GM12878 (cell line): ENCODE data around the gene CCNJ. TPM values are rescaled to one million over a fixed set of nuclear protein-coding genes. Genes with fewer than 3 reads are reported as not detected.

Source experiments
- ATAC-seq: fragments of 200-7000 bp; cut with Tn5 transposase; 3 replicates; pipeline ENCODE4 v1.9.1; 2020; ENCODE audit warnings: mild to moderate bottlenecking, moderate library complexity
- BruUV-seq: library from RNA; stranded (reverse); fragments of 400-500 nt; replicated peaks from 2 replicates; lab custom pipeline; 2021; lab: Mats Ljungman, UMichigan
- CTCF ChIA-PET: fragments of 300-600 bp; sonication (Branson Sonifier 250); formaldehyde crosslinking; extraction: SDS; loops from one replicate; lab custom pipeline; 2021; ENCODE audit warnings: inconsistent platforms; lab: Yijun Ruan, JAX
- POLR2A ChIA-PET: fragments of 350-600 bp; formaldehyde crosslinking; extraction: SDS; loops from one replicate; lab custom pipeline; 2021; ENCODE audit warnings: inconsistent platforms; lab: Charles Lee
- RAD21 ChIA-PET: fragments of 300-600 bp; sonication (Branson Sonifier 250); formaldehyde crosslinking; loops from one replicate; lab custom pipeline; 2023; ENCODE audit warnings: antibody characterized with exemption; ENCODE audit not compliant: unreplicated experiment; lab: Charles Lee
- SMC1A ChIA-PET: fragments of 300-600 bp; sonication (Branson Sonifier 250); formaldehyde crosslinking; loops from one replicate; lab custom pipeline; 2023; ENCODE audit not compliant: unreplicated experiment, uncharacterized antibody; lab: Charles Lee
- DNase-seq: peaks from one replicate; pipeline ENCODE4 v3.0.0-alpha.2; 2011; ENCODE audit warnings: low read depth, low spot score
- FAIRE-seq: peaks from 3 replicates; lab custom pipeline; 2011; peaks lifted over from hg19 to GRCh38; lab: Jason Lieb, UNC
- H2AFZ ChIP-seq: 2 replicates; pipeline ENCODE4 v1.6.0; 2011; ENCODE audit warnings: low read depth, low read length, control low read depth; ENCODE audit not compliant: control insufficient read depth
- H3K27ac ChIP-seq: 2 replicates; pipeline ENCODE4 v1.5.1; 2011; ENCODE audit warnings: control low read depth; ENCODE audit not compliant: control insufficient read depth, insufficient read depth
- H3K27me3 ChIP-seq, 2 experiments: replicated peaks in 1 of 2; 2 replicates each; pipeline versions ENCODE4 v1.6.0 to v1.6.1; 2011; ENCODE audit warnings: low read length in 1 of 2; ENCODE audit not compliant: control insufficient read depth in 2 of 2, insufficient read depth in 2 of 2
- H3K36me3 ChIP-seq, 2 experiments: 2 replicates each; pipeline ENCODE4 v1.5.1; 2011; ENCODE audit warnings: low read length in 1 of 2; ENCODE audit not compliant: control insufficient read depth in 2 of 2, insufficient read depth in 2 of 2
- H3K4me1 ChIP-seq: 2 replicates; pipeline ENCODE4 v1.6.1; 2011; ENCODE audit warnings: mild to moderate bottlenecking, low read length, moderate library complexity, mixed read lengths; ENCODE audit not compliant: control insufficient read depth, insufficient read depth
- H3K4me2 ChIP-seq: 2 replicates; pipeline ENCODE4 v1.6.0; 2011; ENCODE audit warnings: control low read depth; ENCODE audit not compliant: control insufficient read depth, insufficient read depth
- H3K4me3 ChIP-seq: fragments of 200-600 bp; sonication (generic); 2 replicates; pipeline ENCODE4 v1.5.1; 2016
- H3K79me2 ChIP-seq: 2 replicates; pipeline ENCODE4 v1.6.0; 2011; ENCODE audit warnings: low read length; ENCODE audit not compliant: control insufficient read depth, insufficient read depth
- H3K9ac ChIP-seq: 2 replicates; pipeline ENCODE4 v1.8.0; 2011; ENCODE audit warnings: low read length, control low read depth, mixed read lengths; ENCODE audit not compliant: control insufficient read depth, insufficient read depth
- H3K9me3 ChIP-seq: replicated peaks from 3 replicates; pipeline ENCODE4 v1.5.1; 2011; ENCODE audit warnings: mild to moderate bottlenecking, low read length; ENCODE audit not compliant: control insufficient read depth, insufficient read depth
- H4K20me1 ChIP-seq: 2 replicates; pipeline ENCODE4 v1.6.0; 2011; ENCODE audit not compliant: control insufficient read depth, insufficient read depth
- BCL11A ChIP-seq: IDR thresholded peaks from 2 replicates; pipeline ENCODE4 v1.6.1; 2011; ENCODE audit warnings: low read depth, low read length
- CBX5 ChIP-seq: sonication (generic); IDR thresholded peaks from 2 replicates; pipeline ENCODE4 v1.6.1; 2016; ENCODE audit warnings: low read depth, moderate library complexity, mild to moderate bottlenecking, inconsistent platforms
- EZH2 ChIP-seq: IDR thresholded peaks from 2 replicates; pipeline ENCODE4 v1.6.1; 2012; ENCODE audit warnings: low read depth, mild to moderate bottlenecking, control low read depth, inconsistent platforms, low read length, borderline replicate concordance; ENCODE audit not compliant: control insufficient read depth
- FOXK2 ChIP-seq: fragments of 450-650 bp; IDR thresholded peaks from 2 replicates; pipeline ENCODE4 v1.6.1; 2017; ENCODE audit warnings: mild to moderate bottlenecking, moderate library complexity
- IRF4 ChIP-seq: IDR thresholded peaks from 2 replicates; pipeline ENCODE4 v1.6.1; 2011; ENCODE audit warnings: low read depth, low read length
- MYB ChIP-seq: fragments of 150-350 bp; IDR thresholded peaks from 2 replicates; pipeline ENCODE4 v1.6.1; 2014; ENCODE audit warnings: mild to moderate bottlenecking, low read depth, low read length, borderline replicate concordance
- NBN ChIP-seq: fragments of 450-650 bp; IDR thresholded peaks from 2 replicates; pipeline ENCODE4 v1.6.1; 2016
- RUNX3 ChIP-seq: IDR thresholded peaks from 2 replicates; pipeline ENCODE4 v1.6.1; 2012; ENCODE audit warnings: low read length, inconsistent platforms
- SIN3A ChIP-seq: IDR thresholded peaks from 2 replicates; pipeline ENCODE4 v1.6.1; 2012; ENCODE audit warnings: low read depth, low read length, improper control_type of control experiment
- SP1 ChIP-seq: IDR thresholded peaks from one replicate; pipeline ENCODE4 v1.6.1; 2011; ENCODE audit warnings: low read depth, low read length
- SREBF1 ChIP-seq: IDR thresholded peaks from 2 replicates; pipeline ENCODE4 v1.6.1; 2012; ENCODE audit warnings: mild to moderate bottlenecking, low read length
- TCF3 ChIP-seq: IDR thresholded peaks from 2 replicates; pipeline ENCODE4 v1.6.1; 2012; ENCODE audit warnings: low read depth, mild to moderate bottlenecking, low read length, borderline replicate concordance; ENCODE audit not compliant: insufficient read depth
- WRNIP1 ChIP-seq: IDR thresholded peaks from 2 replicates; pipeline ENCODE4 v1.6.1; 2011; ENCODE audit warnings: low read depth, low read length, improper control_type of control experiment, borderline replicate concordance
- YY1 ChIP-seq: IDR thresholded peaks from 2 replicates; pipeline ENCODE4 v1.6.1; 2011; ENCODE audit warnings: low read depth, mild to moderate bottlenecking, low read length
- WGBS: methylation state at CpG from one replicate; pipeline ENCODE4 v1.1.6; 2016; ENCODE audit warnings: low lambda C conversion rate; ENCODE audit not compliant: insufficient replicate concordance, insufficient coverage; ENCODE audit errors: missing lambda C conversion rate; 5-methylcytosine and 5-hydroxymethylcytosine counted together
- in situ Hi-C: fragments of 300-500 bp; cut with MboI; formaldehyde crosslinking; loops from 9 replicates; pipeline ENCODE4 v1.14.3; 2018; ENCODE audit warnings: mixed read lengths
- intact Hi-C: fragments of 100-400 bp; cut with micrococcal nuclease; formaldehyde crosslinking; loops from one replicate; pipeline ENCODE4 v1.14.2; 2022; ENCODE audit not compliant: unreplicated experiment
- polyA plus RNA-seq, 11 experiments: library from polyadenylated mRNA; depleted of rRNA in 4 of 11; unstranded in 6 of 11; stranded (reverse) in 5 of 11; fragments of >200 nt; fragmentation: Nextera tagmentation in 4 of 11; fragmentation: Illumina TruSeq in 1 of 11; extraction: Ambion mirVana in 4 of 11; extraction: Trizol in 1 of 11; gene quantifications; 1 replicate in 1 of 11; 2 replicates in 10 of 11; pipeline versions ENCODE4 v1.2.1 to v1.2.3, GENCODE V29; 2011 to 2016; ENCODE audit warnings: inconsistent platforms in 2 of 11, missing spikeins in 2 of 11, low read depth in 1 of 11
- total RNA-seq, 4 experiments: library from RNA; depleted of rRNA in 3 of 4; stranded (reverse); fragments of >200 nt in 3 of 4; fragmentation: Illumina TruSeq in 1 of 4; extraction: Trizol in 1 of 4; gene quantifications; 2 replicates each; pipeline versions ENCODE4 v1.2.1 to v1.2.3, GENCODE V29; 2013 to 2021
- TF ChIP-seq, protein P1 (sequence below): fragments of 450-650 bp; IDR thresholded peaks from 2 replicates; pipeline ENCODE4 v1.6.1; 2017; ENCODE audit warnings: mild to moderate bottlenecking, moderate library complexity

Gene CCNJ
- total and polyA plus RNA-seq, 10 of the 15 experiments (the other 5 are each of a cell fraction or from before 2014, with no cell fraction given) = 0.56 to 8.8 (median 6.6) TPM

DNA sequence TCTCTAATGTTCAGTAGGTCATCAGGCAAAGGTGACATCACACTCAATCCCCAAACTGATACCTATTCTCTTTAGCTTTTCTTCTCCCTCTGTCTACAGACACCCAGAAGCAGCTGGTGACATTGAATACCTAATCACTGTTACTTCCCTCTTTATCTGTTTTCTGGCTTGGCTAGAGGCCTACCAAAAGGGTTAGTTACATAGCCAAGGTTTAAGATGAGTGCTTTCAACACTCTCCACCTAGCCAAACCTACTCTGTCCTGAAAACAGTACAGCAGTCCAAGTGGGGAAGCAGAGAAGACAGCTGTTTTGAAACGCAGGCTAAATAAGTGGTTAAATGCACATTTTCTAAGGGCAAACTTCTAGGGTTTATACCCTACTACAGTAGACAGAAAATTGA is 39.4 kb downstream of the CCNJ start:
- ChIA-PET SMC1A (interaction anchor here (1.1 to 1.7 kb wide), 4 partner anchors 20 to 39 kb away, joined by 3 to 4 read pairs (median 4); partner anchors contain the start of gene CCNJ), CTCF (interaction anchor here (0.6 to 1.7 kb wide), 6 partner anchors 11 to 278 kb away, joined by 3 to 8 read pairs (median 4); no protein-coding TSS in a partner anchor), RAD21 (no interaction called here), POLR2A (no interaction called here)
- in situ Hi-C loops = no loop called here
- intact Hi-C loops = no loop called here
- Histone ChIP-seq H3K27me3 (no peaks in the 10 kb centered on the region), H3K36me3 (no peaks in the 10 kb centered on the region), H2AFZ (no peak overlapping the region), H4K20me1 (no peaks in the 10 kb centered on the region), H3K4me3 (no peak overlapping the region), H3K4me1 (no peaks in the 10 kb centered on the region), H3K27ac (no peak overlapping the region), H3K79me2 (no peaks in the 10 kb centered on the region), H3K9me3 (no peaks in the 10 kb centered on the region), H3K9ac (no peak overlapping the region), H3K4me2 (no peak overlapping the region)
- no peak for DNase-seq
- FAIRE-seq = no peak
- WGBS = 82% methylated on average over 1 of the region's 1 CpG
- no peak for ATAC-seq
- no TSS peak for BruUV-seq
- TF ChIP-seq RUNX3 (no peak), SREBF1 (no peak), NBN (no peak), YY1 (no peak), MYB (no peak), SP1 (no peak), BCL11A (no peak)

DNA sequence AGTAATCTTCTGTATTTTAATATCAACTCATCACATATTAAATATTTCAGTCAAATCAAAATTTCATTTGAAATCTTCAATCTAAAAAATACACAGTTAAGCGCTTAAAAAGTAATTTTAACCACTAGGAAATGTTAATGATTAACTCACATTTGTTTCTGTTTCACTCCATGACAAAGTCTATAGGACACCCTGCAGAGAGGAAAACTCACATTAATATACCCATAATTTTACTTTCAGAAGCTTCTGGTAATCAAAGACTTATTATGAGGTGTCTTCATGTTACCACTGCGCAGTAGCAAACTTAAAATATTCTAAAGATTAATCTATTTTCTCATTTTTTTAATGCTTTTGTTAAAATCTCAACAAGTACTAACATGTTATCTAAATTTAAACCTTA is 45.7 kb downstream of the CCNJ start:
- in situ Hi-C loops = no loop called here
- Histone ChIP-seq H2AFZ (peak overlapping the region; percentile 92), H3K79me2 (no peaks in the 10 kb centered on the region), H3K36me3 (no peaks in the 10 kb centered on the region), H3K9ac (peak overlapping the region; percentile 86), H3K9me3 (no peaks in the 10 kb centered on the region; the same call in 2 of the 3 replicates), H4K20me1 (no peaks in the 10 kb centered on the region), H3K4me3 (peak overlapping the region; percentile 79), H3K4me2 (peak overlapping the region; percentile 96), H3K4me1 (0 out of 2 replicates have a peak, but pooled peaks cover 3% of the 10 kb centered on the region), H3K27ac (peak overlapping the region; percentile 95; the same call in 1 of the 2 replicates), H3K27me3 (no peaks in the 10 kb centered on the region)
- ChIA-PET CTCF (interaction anchor here (0.6 to 2.5 kb wide), 6 partner anchors 35 to 395 kb away, joined by 3 to 21 read pairs (median 4); partner anchors contain the start of genes TCTN3 and ZNF518A), SMC1A (interaction anchor here (0.6 to 2.2 kb wide), 8 partner anchors 12 to 204 kb away, joined by 3 to 20 read pairs (median 4); partner anchors contain the start of gene ZNF518A), POLR2A (interaction anchor here (1.0 to 3.5 kb wide), 2 partner anchors 41 to 202 kb away, joined by 3 to 35 read pairs; partner anchors contain the start of gene ZNF518A), RAD21 (interaction anchor here (0.7 to 3.2 kb wide), 7 partner anchors 41 to 396 kb away, joined by 3 to 27 read pairs (median 4); partner anchors contain the start of genes CCNJ, TCTN3 and ZNF518A)
- TF ChIP-seq EZH2 (no peak), WRNIP1 (no peak), CBX5 (no peak), YY1 (no peak), TCF3 (no peak), SIN3A (no peak), IRF4 (no peak), FOXK2 (no peak)
- TF ChIP-seq, protein P1, sequence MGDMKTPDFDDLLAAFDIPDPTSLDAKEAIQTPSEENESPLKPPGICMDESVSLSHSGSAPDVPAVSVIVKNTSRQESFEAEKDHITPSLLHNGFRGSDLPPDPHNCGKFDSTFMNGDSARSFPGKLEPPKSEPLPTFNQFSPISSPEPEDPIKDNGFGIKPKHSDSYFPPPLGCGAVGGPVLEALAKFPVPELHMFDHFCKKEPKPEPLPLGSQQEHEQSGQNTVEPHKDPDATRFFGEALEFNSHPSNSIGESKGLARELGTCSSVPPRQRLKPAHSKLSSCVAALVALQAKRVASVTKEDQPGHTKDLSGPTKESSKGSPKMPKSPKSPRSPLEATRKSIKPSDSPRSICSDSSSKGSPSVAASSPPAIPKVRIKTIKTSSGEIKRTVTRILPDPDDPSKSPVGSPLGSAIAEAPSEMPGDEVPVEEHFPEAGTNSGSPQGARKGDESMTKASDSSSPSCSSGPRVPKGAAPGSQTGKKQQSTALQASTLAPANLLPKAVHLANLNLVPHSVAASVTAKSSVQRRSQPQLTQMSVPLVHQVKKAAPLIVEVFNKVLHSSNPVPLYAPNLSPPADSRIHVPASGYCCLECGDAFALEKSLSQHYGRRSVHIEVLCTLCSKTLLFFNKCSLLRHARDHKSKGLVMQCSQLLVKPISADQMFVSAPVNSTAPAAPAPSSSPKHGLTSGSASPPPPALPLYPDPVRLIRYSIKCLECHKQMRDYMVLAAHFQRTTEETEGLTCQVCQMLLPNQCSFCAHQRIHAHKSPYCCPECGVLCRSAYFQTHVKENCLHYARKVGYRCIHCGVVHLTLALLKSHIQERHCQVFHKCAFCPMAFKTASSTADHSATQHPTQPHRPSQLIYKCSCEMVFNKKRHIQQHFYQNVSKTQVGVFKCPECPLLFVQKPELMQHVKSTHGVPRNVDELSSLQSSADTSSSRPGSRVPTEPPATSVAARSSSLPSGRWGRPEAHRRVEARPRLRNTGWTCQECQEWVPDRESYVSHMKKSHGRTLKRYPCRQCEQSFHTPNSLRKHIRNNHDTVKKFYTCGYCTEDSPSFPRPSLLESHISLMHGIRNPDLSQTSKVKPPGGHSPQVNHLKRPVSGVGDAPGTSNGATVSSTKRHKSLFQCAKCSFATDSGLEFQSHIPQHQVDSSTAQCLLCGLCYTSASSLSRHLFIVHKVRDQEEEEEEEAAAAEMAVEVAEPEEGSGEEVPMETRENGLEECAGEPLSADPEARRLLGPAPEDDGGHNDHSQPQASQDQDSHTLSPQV = no peak
- 75% methylated on average over 2 of the region's 2 CpGs for WGBS
- FAIRE-seq (no peak), ATAC-seq (peak; percentile 44), DNase-seq (no peak)
- BruUV-seq = no TSS peak
- intact Hi-C loops = loop anchor here (2.0 kb wide), 2 partner anchors 42 to 202 kb away; no protein-coding TSS in a partner anchor
